COLO668 (cell line): ENCODE results near the gene TXNL4A.

ENCODE experiments used
- DNase-seq: peaks from one replicate; lab custom pipeline; 2025; ENCODE audit not compliant: unreplicated experiment; lab: John Stamatoyannopoulos, UW

Gene TXNL4A

GRCh38 chr18:79936641-79937040 is 51.7 kb downstream of the TXNL4A start:
- no peak for DNase-seq

GRCh38 chr18:79935925-79936324 is 52.4 kb downstream of the TXNL4A start:
- DNase-seq: no peak

- no peak for DNase-seq
Observed at GRCh38 chr18:79935499-79935898, 52.9 kb downstream of the TXNL4A start.

- DNase-seq: no peak
Observed at GRCh38 chr18:79935098-79935480, 53.3 kb downstream of the TXNL4A start.

- DNase-seq: no peak
Observed at GRCh38 chr18:79934311-79935097, 53.9 kb downstream of the TXNL4A start.

- DNase-seq: no peak
Observed at GRCh38 chr18:79933765-79934164, 54.6 kb downstream of the TXNL4A start.

- no peak for DNase-seq
Observed at GRCh38 chr18:79932907-79933306, 55.5 kb downstream of the TXNL4A start.

GRCh38 chr18:79931475-79931874 is 56.9 kb downstream of the TXNL4A start:
- DNase-seq: no peak

- DNase-seq: no peak
Observed at GRCh38 chr18:79930020-79930642, 58.2 kb downstream of the TXNL4A start.

GRCh38 chr18:79928563-79928960 is 59.8 kb downstream of the TXNL4A start:
- no peak for DNase-seq

GRCh38 chr18:79927607-79928562 is 60.5 kb downstream of the TXNL4A start:
- DNase-seq: no peak

GRCh38 chr18:79926715-79927606 is 61.4 kb downstream of the TXNL4A start:
- DNase-seq: no peak

GRCh38 chr18:79926306-79926705 is 62.1 kb downstream of the TXNL4A start:
- DNase-seq: no peak

- no peak for DNase-seq
Observed at GRCh38 chr18:79924814-79925731, 63.3 kb downstream of the TXNL4A start.

GRCh38 chr18:79923896-79924585 is 64.3 kb downstream of the TXNL4A start:
- DNase-seq: no peak

GRCh38 chr18:79922971-79923411 is 65.4 kb downstream of the TXNL4A start:
- no peak for DNase-seq

GRCh38 chr18:79921984-79922965 is 66.1 kb downstream of the TXNL4A start:
- no peak for DNase-seq
